ENCODE results near the gene FAM118A. TPM values are rescaled to one million over a fixed set of nuclear protein-coding genes. Genes with fewer than 3 reads are reported as not detected.
"Not testable (repeated sequence)": the region's sequence is repeated elsewhere in the genome, so short reads cannot be mapped to it uniquely, and the experiment has no call there.

The FAM118A gene
- total and polyA plus RNA-seq, 10 donors: 13.0 to 205 (median 57.8) TPM

DNA sequence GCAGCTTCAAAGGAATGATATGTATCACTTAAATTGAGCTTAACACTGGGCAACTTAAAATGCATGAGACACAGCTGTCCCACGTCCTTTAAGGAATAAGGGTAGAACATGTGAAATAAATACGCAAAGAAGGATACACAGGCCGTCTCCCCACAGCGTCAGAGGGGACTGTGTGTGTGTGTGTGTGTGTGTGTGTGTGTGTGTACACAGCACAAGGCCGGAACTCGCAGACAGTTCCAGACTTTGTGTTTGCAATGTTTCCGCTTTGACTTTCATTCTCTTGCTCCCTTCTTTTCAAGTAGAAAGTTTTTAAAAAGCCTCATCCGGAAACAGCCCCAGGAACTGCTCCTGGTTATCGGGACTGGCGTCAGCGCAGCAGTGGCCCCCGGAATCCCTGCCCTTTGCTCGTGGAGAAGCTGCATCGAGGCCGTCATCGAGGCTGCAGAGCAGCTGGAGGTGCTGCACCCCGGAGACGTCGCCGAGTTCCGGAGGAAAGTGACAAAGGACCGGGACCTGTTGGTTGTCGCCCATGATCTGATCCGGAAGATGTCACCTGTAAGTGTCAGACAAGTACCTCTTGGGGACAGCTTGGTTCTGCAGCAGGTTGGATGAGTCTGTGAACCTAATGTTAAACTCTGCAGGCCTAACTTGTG, 13.3 kb downstream of the FAM118A start:
- peaks cover 0 to 64% (median 33%) of the 10 kb centered on the region in 6 donors for H3K36me3 ChIP-seq
- H3K4me1 ChIP-seq: peaks cover under 1 to 39% (median 26%) of the 10 kb centered on the region in 6 donors
- no peak for TF ChIP-seq POLR2AphosphoS5 (IDR thresholded peaks at IDR 0.05)
- no peak for TF ChIP-seq POLR2A (IDR thresholded peaks at IDR 0.05)
- TF ChIP-seq, protein P1, sequence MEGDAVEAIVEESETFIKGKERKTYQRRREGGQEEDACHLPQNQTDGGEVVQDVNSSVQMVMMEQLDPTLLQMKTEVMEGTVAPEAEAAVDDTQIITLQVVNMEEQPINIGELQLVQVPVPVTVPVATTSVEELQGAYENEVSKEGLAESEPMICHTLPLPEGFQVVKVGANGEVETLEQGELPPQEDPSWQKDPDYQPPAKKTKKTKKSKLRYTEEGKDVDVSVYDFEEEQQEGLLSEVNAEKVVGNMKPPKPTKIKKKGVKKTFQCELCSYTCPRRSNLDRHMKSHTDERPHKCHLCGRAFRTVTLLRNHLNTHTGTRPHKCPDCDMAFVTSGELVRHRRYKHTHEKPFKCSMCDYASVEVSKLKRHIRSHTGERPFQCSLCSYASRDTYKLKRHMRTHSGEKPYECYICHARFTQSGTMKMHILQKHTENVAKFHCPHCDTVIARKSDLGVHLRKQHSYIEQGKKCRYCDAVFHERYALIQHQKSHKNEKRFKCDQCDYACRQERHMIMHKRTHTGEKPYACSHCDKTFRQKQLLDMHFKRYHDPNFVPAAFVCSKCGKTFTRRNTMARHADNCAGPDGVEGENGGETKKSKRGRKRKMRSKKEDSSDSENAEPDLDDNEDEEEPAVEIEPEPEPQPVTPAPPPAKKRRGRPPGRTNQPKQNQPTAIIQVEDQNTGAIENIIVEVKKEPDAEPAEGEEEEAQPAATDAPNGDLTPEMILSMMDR (IDR thresholded peaks at IDR 0.05 in 8 of 11, conservative IDR thresholded peaks at IDR 0.05 in 3 of 11): no peak
- H3K27ac ChIP-seq: peak overlapping the region in 3 of 8 donors; percentile 5 to 31 (median 25)
- H3K4me3 ChIP-seq: no peak overlapping the region
- intact Hi-C loops (cut with DNase I; ENCODE audit: low total_unique reads): no loop called here
- WGBS, 5 donors: 89 to 96% (median 91%) methylated on average over 23 to 24 of the region's 24 CpGs
- no peaks in the 10 kb centered on the region for H3K9me3 ChIP-seq
- DNase-seq: peak; percentile 18
- no peaks in the 10 kb centered on the region for H3K27me3 ChIP-seq (replicated peaks in 1 of 7)

DNA sequence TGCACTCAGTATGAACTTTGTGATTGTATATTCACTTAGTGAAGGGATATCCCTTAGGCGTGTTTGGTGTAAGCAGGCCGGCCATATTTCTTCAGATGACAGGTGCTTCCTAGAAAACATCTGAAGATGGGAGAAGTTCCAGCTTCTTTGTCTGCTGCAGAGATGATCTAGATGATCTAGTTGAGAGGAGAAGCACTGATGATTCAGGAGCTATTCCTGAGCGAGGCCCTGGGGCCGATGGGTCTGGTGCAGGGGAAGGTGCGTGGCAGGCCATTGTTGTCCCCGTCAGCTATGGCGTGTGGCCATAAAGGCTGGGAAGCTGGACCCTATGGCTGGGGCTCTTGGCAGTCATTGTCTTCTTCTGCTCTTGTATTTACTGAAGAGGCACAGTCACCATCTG, 14.0 kb downstream of the FAM118A start:
- 82 to 94% (median 90%) methylated on average over 7 of the region's 7 CpGs for WGBS, 5 donors
- Histone ChIP-seq H3K4me1 (peaks cover 0 to 37% (median 21%) of the 10 kb centered on the region in 6 donors), H3K27me3 (replicated peaks in 1 of 7) (no peaks in the 10 kb centered on the region), H3K9me3 (no peaks in the 10 kb centered on the region), H3K36me3 (peaks cover 0 to 71% (median 36%) of the 10 kb centered on the region in 6 donors), H3K27ac (peak overlapping the region in 1 of 8 donors; percentile 31), H3K4me3 (no peak overlapping the region)
- intact Hi-C loops (cut with DNase I; ENCODE audit: low total_unique reads): no loop called here
- TF ChIP-seq, protein P1 (IDR thresholded peaks at IDR 0.05 in 8 of 11, conservative IDR thresholded peaks at IDR 0.05 in 3 of 11): no peak
- no peak for TF ChIP-seq POLR2AphosphoS5 (IDR thresholded peaks at IDR 0.05)
- TF ChIP-seq POLR2A (IDR thresholded peaks at IDR 0.05): no peak
- peak; percentile 23 for DNase-seq

DNA sequence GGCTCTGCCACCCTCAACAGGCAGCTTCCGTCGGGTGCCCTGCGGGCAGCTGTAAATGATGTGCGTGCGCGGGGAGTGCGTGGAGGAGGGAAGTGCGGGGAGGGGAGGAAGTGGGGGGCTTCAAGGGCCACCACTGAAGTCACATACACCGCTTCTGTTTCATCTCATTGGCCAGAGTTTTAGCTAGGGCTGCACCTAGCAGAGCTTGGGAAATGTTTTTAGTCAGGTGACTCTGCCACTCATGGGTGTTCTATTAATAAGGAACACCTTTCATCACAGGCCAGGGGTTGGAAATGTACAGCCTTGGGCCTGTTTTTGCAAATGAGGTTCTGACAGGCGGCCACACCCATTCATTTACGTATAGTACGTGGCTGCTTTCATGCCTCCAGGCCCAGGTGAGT, 14.6 kb downstream of the FAM118A start:
- Histone ChIP-seq H3K4me3 (no peak overlapping the region), H3K27me3 (replicated peaks in 1 of 7) (no peaks in the 10 kb centered on the region), H3K27ac (no peak overlapping the region), H3K9me3 (no peaks in the 10 kb centered on the region), H3K36me3 (peaks cover 0 to 77% (median 36%) of the 10 kb centered on the region in 6 donors), H3K4me1 (peaks cover 0 to 35% (median 15%) of the 10 kb centered on the region in 6 donors)
- WGBS, 5 donors: 92 to 96% (median 94%) methylated on average over 12 of the region's 12 CpGs
- intact Hi-C loops (cut with DNase I; ENCODE audit: low total_unique reads): no loop called here
- TF ChIP-seq POLR2AphosphoS5 (IDR thresholded peaks at IDR 0.05) (no peak), POLR2A (IDR thresholded peaks at IDR 0.05) (no peak)
- TF ChIP-seq, protein P1 (IDR thresholded peaks at IDR 0.05 in 8 of 11, conservative IDR thresholded peaks at IDR 0.05 in 3 of 11): no peak
- no peak for DNase-seq

DNA sequence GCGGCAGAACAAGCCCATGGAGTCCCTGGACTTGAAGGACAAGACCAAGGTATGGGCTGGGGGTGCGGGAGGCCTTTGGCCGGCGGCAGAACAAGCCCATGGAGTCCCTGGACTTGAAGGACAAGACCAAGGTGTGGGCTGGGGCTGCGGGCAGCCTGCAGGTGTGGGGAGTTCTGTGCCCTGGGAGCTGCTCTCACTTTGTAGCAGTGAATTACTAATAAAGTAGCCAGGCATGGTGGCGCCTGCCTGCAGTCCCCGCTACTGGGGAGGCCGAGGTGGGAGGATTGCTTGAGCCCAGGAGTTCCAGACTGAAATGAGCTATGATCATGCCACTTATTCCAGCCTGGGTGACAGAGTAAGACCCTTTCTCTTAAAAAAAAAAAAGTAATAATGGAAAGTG, 18.5 kb downstream of the FAM118A start:
- H3K9me3 ChIP-seq; intact Hi-C loops (cut with DNase I; ENCODE audit: low total_unique reads); H3K4me1 ChIP-seq; H3K4me3 ChIP-seq; H3K27me3 ChIP-seq (replicated peaks in 1 of 7); DNase-seq: not testable (repeated sequence)
- 79 to 96% (median 93%) methylated on average over 4 to 8 of the region's 8 CpGs for WGBS, 5 donors
- H3K36me3 ChIP-seq: peaks cover 0 to 97% (median 61%) of the 10 kb centered on the region in 6 donors
- peak overlapping the region in 2 of 8 donors; percentile 7 to 26 for H3K27ac ChIP-seq
